Measurements from ENCODE around the gene XDH. TPM values are rescaled to one million over a fixed set of nuclear protein-coding genes. Genes with fewer than 3 reads are reported as not detected.

Gene XDH
- total RNA-seq (2021) = 5.7 and 7.7 TPM in 2 replicates
- percentile 56 among the genes with signal in this experiment for Bru-seq, nascent RNA
- BruChase-seq, experiment 1, labeled RNA remaining after a 2-hour chase = percentile 55 among the genes with signal in this experiment
- BruChase-seq, experiment 2, labeled RNA remaining after a 6-hour chase = percentile 61 among the genes with signal in this experiment
- long read RNA-seq, full-length matches to known transcripts = 4 of 10 reads
- long read RNA-seq, partial matches to known transcripts = 1 of 10 reads
- long read RNA-seq, other reads (novel, unspliced or antisense) = 5 of 10 reads

GRCh38 chr2:31414601-31415241 is at the start of gene XDH:
Gene XDH, minus strand, starts transcription at chr2:31414742. Its CDS starts 76 bp downstream, at chr2:31414666.
- Histone ChIP-seq H3F3A (ENCODE audit: insufficient read depth, low read depth) (peaks cover 35% of the 10 kb centered on the region), H3K4me2 (peak within 1 kb of the TSS; percentile 72), H3K36me3 (ENCODE audit: low read depth) (peaks cover 4% of the 10 kb centered on the region; the same call in 1 of the 2 replicates), H3K9me3 (ENCODE audit: insufficient read depth, low read depth) (peaks cover 14% of the 10 kb centered on the region), H3K4me1 (replicated peaks; ENCODE audit: insufficient read depth) (peaks cover 52% of the 10 kb centered on the region), H2AFZ (no peak within 1 kb of the TSS), H3K79me2 (ENCODE audit: low read depth) (peaks cover 24% of the 10 kb centered on the region), H3K27me3 (ENCODE audit: insufficient read depth, low read depth) (no peaks in the 10 kb centered on the region), H3K27ac (peak within 1 kb of the TSS; percentile 85), H4K20me1 (ENCODE audit: insufficient read depth) (no peaks in the 10 kb centered on the region), H3K4me3 (peak within 1 kb of the TSS; percentile 48), H3K9me2 (ENCODE audit: insufficient read depth) (no peaks in the 10 kb centered on the region)
- peak; percentile 61 to 99 for DNase-seq
- ChIA-PET CTCF (interaction anchor here (0.8 to 0.9 kb wide), 3 partner anchors 13 to 703 kb away, joined by 3 to 4 read pairs (median 3); no protein-coding TSS in a partner anchor), POLR2A (ENCODE audit: unreplicated experiment) (interaction anchor here (0.6 kb wide), 3 partner anchors 13 to 647 kb away, joined by 3 to 12 read pairs (median 3); partner anchors contain the start of gene DPY30)
- no TSS peak for BruUV-seq (replicated peaks)
- TF ChIP-seq EZH2 (IDR thresholded peaks at IDR 0.05; ENCODE audit: low read depth) (no peak), CTCF (conservative IDR thresholded peaks at IDR 0.05) (no peak)
- intact Hi-C loops (cut with micrococcal nuclease; ENCODE audit: unreplicated experiment) = loop anchor here (1.0 to 2.0 kb wide), 3 partner anchors 16 to 110 kb away; no protein-coding TSS in a partner anchor

GRCh38 chr2:31457651-31458050 is 43.1 kb upstream of the XDH start:
- Histone ChIP-seq H3K27me3 (ENCODE audit: insufficient read depth, low read depth) (no peaks in the 10 kb centered on the region), H3K36me3 (ENCODE audit: low read depth) (no peaks in the 10 kb centered on the region), H4K20me1 (ENCODE audit: insufficient read depth) (no peaks in the 10 kb centered on the region), H3K9me2 (ENCODE audit: insufficient read depth) (no peaks in the 10 kb centered on the region), H3K27ac (no peak overlapping the region), H3K9me3 (ENCODE audit: insufficient read depth, low read depth) (no peaks in the 10 kb centered on the region; the same call in 1 of the 2 replicates), H3K4me1 (replicated peaks; ENCODE audit: insufficient read depth) (no peaks in the 10 kb centered on the region), H2AFZ (no peak overlapping the region), H3K79me2 (ENCODE audit: low read depth) (no peaks in the 10 kb centered on the region), H3F3A (ENCODE audit: insufficient read depth, low read depth) (no peaks in the 10 kb centered on the region), H3K4me3 (no peak overlapping the region), H3K4me2 (no peak overlapping the region)
- intact Hi-C loops (cut with micrococcal nuclease; ENCODE audit: unreplicated experiment) = no loop called here
- ChIA-PET POLR2A (ENCODE audit: unreplicated experiment) (no interaction called here), CTCF (no interaction called here)
- no peak for DNase-seq
- TF ChIP-seq CTCF (conservative IDR thresholded peaks at IDR 0.05) (no peak), EZH2 (IDR thresholded peaks at IDR 0.05; ENCODE audit: low read depth) (no peak)
- BruUV-seq (replicated peaks) = no TSS peak

- CTCF ChIA-PET = no interaction called here
- Histone ChIP-seq H3K9me3 (ENCODE audit: insufficient read depth, low read depth) (no peaks in the 10 kb centered on the region), H3K4me2 (no peak overlapping the region), H3K4me1 (replicated peaks; ENCODE audit: insufficient read depth) (no peaks in the 10 kb centered on the region), H3K9me2 (ENCODE audit: insufficient read depth) (no peaks in the 10 kb centered on the region), H3K36me3 (ENCODE audit: low read depth) (no peaks in the 10 kb centered on the region), H3F3A (ENCODE audit: insufficient read depth, low read depth) (no peaks in the 10 kb centered on the region), H3K79me2 (ENCODE audit: low read depth) (no peaks in the 10 kb centered on the region), H3K27ac (no peak overlapping the region), H3K27me3 (ENCODE audit: insufficient read depth, low read depth) (no peaks in the 10 kb centered on the region), H4K20me1 (ENCODE audit: insufficient read depth) (no peaks in the 10 kb centered on the region), H3K4me3 (no peak overlapping the region), H2AFZ (no peak overlapping the region)
- POLR2A ChIA-PET (ENCODE audit: unreplicated experiment) = no interaction called here
- no TSS peak for BruUV-seq (replicated peaks)
- no peak for DNase-seq
- TF ChIP-seq CTCF (conservative IDR thresholded peaks at IDR 0.05) (no peak), EZH2 (IDR thresholded peaks at IDR 0.05; ENCODE audit: low read depth) (no peak)
- intact Hi-C loops (cut with micrococcal nuclease; ENCODE audit: unreplicated experiment) = no loop called here
Measured at GRCh38 chr2:31446848-31447247, 32.3 kb upstream of the XDH start.
